Astrocyte of the spinal cord (primary cell): ENCODE measurements around the gene INSRR.

Experiments
- DNase-seq: peaks from one replicate; pipeline ENCODE4 v3.0.0; 2011; ENCODE audit warnings: low read depth, low spot score
- H3K4me3 ChIP-seq: 2 replicates; pipeline ENCODE4 v1.5.1; 2011; ENCODE audit warnings: low read depth, mild to moderate bottlenecking, low read length, moderate library complexity
- in situ Hi-C: cut with HindIII; loops from 2 replicates; pipeline ENCODE4 v1.10.0; 2017; ENCODE audit warnings: low sequenced_read_pairs
- TF ChIP-seq, protein P1 (sequence below): IDR thresholded peaks from 2 replicates; pipeline ENCODE4 v1.5.1; 2012; ENCODE audit warnings: low read depth, mild to moderate bottlenecking, low read length, inconsistent platforms

Gene INSRR

DNA sequence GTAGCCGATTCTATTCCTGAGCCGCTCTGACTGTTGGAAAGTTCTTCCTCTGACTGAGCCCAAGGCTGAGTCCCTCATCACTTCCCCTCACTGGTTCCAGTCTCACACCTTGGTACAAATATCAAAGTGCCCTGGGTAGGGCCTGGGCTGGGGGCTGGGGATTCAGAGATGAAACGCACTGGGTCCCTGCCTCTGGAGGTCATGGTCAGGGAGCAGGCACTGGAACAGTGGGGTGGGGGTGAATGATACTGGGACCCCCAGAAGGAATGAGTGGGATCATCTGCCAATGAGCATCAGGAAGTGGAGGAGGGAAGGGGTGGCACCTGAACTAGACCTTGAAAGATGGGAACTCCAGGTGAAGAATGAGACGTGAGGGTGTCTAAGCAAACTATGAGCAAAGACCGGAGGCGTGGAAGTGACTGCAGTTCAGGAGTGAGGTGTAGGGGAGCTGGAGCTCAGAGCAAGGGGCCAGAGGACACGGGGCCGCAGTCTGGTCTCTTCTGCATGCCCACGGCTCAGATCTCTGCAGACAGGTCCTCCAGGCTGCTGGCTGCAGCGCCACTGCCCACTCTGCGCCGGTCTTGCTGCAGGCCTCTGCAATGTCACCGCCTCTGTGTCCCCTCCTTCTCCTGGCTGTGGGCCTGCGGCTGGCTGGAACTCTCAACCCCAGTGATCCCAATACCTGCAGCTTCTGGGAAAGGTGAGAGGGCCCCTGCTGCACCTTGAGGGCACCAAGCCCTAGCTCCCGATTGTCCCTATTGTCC is 44.6 kb upstream of the INSRR start:
- TF ChIP-seq, protein P1, sequence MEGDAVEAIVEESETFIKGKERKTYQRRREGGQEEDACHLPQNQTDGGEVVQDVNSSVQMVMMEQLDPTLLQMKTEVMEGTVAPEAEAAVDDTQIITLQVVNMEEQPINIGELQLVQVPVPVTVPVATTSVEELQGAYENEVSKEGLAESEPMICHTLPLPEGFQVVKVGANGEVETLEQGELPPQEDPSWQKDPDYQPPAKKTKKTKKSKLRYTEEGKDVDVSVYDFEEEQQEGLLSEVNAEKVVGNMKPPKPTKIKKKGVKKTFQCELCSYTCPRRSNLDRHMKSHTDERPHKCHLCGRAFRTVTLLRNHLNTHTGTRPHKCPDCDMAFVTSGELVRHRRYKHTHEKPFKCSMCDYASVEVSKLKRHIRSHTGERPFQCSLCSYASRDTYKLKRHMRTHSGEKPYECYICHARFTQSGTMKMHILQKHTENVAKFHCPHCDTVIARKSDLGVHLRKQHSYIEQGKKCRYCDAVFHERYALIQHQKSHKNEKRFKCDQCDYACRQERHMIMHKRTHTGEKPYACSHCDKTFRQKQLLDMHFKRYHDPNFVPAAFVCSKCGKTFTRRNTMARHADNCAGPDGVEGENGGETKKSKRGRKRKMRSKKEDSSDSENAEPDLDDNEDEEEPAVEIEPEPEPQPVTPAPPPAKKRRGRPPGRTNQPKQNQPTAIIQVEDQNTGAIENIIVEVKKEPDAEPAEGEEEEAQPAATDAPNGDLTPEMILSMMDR: no peak
- no peak overlapping the region for H3K4me3 ChIP-seq
- DNase-seq: no peak
- in situ Hi-C loops: no loop called here

DNA sequence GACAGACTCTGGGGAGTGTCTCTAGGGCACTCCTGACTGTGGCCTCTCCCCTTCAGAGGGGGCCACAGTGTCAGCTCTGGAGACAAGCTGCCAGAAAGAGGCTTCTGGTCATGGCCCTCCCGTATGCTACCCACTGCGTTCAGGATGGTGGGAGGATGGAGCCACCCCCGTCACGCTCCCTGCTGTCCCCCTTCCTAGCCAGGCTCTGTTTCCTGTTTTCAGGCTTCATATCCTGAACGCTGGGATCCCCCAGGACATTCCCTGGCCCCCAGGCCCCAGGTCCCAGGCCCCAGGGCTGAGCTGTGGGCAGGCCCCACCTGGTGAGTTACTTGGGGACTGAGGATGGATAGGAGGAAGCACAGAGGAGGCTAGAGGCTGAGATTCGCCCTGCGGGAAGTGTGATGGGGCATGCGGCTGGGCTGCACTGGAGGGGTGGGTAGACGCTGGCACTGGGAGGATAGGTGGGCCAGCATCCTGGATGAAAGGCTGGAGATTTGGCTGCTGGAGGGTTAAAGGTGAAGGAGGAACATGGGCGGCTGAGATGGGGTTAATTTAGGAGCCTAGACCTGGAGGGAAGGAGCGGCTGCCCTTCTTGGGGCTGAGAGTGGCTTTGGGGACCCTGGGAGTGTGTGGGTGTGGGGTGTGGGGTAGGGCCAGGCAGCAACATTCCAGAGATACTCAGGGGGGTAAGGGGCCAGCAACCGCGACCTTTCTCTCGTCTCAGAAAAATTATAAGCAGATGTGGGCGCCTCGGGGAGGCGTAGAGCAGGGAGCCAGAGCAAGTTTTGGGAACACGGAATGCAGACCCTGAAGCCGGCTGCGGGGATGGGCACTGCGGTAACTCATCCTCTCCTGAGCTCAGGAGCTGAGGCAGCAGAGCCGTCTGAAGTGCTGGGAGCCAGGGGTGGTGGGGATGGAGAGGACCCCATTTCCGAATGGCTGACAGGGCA is 43.3 kb upstream of the INSRR start:
- DNase-seq: no peak
- in situ Hi-C loops: no loop called here
- no peak overlapping the region for H3K4me3 ChIP-seq

DNA sequence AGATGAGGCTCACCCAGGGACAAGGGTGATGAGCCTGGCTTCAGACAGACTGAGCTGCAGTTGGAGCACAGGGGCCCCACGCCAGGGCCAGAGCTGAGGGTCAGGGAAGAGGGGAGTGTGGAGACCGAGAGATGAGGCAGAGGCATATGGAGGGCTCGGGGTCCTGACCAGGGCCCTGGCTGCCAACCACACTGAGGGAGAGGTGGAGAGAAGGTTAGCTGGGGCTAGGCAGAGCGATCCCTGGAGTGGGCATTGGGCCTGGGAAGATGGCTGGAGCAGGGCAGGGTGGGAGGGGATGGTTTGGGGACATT is 42.6 kb upstream of the INSRR start:
- in situ Hi-C loops: no loop called here
- TF ChIP-seq, protein P1: no peak
- H3K4me3 ChIP-seq: no peak overlapping the region
- no peak for DNase-seq

More for the DNA sequence above, 43.3 kb upstream of the INSRR start:
- TF ChIP-seq, protein P1: no peak

DNA sequence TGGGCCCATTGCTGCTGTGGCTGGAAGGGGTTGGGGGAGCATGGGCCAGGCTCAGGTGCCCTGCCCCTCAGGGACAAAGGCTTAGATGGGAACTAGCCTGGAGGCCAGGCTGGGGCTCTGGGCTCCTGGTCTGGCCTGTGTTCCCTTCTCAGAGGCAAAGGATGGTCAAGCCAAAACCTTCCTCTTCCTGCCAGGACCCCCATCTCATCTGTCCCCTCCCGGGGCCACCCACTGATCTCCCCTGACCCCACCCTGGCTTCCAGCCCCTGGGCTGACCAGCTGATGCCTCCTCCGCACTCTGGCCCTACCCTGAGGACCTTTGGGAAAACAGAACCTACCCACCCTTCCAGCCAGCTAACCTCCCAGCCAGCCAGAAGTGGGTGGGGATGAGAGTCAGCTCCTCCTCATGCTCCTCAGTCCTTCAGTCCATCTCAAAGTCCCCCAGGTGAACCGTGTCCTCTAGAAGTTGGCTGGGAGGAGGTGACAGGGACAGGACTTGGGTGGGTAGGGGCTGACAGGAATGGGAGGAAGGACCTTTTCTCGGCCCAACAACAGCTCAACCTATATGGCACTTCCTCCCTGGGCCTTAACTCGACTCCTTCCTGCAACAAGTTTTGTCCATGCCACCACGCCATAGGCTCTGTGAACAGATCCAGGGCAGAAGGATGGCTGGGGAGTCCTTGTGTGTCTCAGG is 42.1 kb upstream of the INSRR start:
- no peak overlapping the region for H3K4me3 ChIP-seq
- TF ChIP-seq, protein P1: no peak
- no peak for DNase-seq
- in situ Hi-C loops: no loop called here

DNA sequence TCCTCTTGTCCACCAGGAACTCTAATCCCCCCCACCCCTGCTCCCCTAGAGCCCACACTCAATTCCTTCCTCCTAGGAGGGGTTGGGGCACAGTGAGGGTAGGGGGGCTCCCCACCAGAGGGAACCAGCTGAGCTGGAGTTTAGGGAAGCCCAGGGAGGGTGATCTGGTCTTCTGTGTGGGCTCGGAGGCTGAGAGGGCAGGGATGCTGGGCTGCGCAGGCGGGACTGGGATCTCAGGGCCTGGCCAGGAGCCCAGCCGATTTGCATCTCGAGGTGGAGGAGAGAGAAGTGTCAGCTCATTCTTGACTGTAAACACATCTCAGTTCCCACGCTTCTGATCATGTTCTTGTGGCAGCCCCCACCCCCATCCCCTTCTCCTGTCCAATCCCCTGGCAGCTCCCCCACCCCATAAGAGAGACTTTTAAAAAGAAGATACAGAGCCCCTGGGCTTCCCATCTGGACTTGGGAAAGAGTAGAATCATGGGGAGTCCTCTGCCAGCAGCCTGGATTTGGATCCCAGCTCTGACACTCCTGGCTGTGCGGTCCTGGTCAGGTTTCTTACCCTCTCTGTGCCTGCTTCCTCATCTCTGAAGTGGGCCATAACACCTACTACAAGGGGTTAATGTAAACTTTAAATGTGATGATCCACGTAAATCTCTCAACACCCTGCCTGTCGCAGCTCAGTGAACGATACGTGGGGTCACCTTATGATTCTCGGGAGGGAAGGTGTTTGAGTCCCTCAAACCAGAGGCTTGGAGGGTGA is 41.2 kb upstream of the INSRR start:
- in situ Hi-C loops: no loop called here
- TF ChIP-seq, protein P1: no peak
- H3K4me3 ChIP-seq: no peak overlapping the region
- no peak for DNase-seq
